Measurements from ENCODE around the gene PRKCA.
"Not testable (repeated sequence)": the region's sequence is repeated elsewhere in the genome, so short reads cannot be mapped to it uniquely, and the experiment has no call there.

PRKCA gene

DNA sequence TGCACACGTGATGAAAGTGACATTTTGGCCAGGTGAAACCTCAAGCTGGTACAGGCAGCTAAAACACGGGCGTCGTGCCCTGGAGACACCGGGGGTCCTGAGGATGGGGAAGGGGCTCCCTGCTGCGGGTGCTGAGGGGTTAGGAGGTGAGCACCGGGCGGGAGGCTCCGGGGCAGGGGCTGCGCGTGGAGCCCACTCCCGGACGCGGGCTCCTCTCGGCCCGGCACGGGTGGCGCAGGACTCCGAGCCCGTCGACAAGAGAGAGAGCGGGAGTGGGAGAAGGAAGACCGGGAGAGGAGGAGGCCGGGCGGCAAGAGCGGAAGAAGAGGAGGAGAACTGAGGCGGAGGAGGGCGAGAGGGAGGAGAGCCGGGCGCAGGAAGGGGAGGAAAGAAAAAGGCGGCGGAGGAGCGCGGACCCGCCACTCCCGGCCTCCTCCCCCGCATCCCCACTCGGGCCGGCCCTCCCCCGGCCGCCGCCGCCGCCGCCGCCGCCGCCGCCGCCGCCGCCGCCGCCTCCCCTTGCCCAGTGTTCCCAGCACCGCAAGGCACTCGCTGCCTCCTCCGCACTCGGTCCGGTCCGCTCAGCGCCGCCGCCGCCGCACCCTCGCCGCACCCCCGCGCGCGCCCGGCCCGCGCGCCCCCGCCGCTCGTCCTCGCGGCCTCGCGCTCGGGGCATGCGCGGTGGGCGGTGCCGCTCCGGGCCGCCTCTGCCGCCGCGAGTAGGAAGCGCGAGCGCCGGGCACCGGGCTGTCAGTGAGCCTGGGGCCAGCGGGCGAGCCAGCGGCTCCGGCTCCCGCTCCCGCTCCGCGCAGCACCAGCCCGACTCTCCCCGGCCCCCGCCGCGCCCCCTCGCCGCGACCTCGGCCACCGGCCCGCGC, at the start of gene PRKCA:
Gene PRKCA (plus strand): TSS at position 750 of the 878 bp plus-strand sequence.
- DNase-seq (ENCODE audit: low read depth): peak; percentile 66

DNA sequence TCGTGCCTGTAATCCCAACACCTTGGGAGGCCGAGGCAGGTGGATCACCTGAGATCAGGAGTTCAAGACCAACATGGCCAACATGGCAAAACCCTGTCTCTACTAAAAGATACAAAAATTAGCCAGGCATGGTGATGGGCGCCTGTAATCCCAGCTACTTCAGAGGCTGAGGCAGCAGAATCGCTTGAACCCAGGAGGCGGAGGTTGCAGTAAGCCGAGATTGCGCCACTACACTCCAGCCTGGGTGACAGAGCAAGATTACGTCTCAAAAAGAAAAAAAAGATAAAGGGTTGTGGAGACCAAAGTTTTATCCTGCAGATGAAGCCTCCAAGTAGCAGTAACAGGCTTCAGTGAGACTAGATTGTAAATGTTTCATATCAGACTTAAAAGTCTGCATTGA, 49.0 kb upstream of the PRKCA start:
- not testable (repeated sequence) for DNase-seq (ENCODE audit: low read depth)

DNA sequence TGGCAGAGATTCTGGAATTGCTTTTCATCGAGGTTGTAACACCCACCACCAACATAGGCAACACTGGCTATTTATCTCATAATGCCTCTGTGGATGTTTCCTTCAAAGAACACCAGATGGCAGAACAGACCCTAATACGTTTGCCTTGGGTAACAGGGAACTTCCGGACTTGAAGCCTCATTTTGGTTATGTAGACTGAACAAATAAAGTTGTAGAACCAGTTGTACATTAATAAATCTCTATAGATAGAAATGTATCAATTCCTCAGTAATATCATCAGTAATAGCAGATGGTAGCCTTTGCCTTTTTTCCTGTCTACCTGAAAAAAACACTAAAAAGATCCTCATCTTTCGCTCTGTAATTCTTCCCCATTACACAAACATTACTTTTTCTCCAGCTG, 47.3 kb upstream of the PRKCA start:
- no peak for DNase-seq (ENCODE audit: low read depth)

DNA sequence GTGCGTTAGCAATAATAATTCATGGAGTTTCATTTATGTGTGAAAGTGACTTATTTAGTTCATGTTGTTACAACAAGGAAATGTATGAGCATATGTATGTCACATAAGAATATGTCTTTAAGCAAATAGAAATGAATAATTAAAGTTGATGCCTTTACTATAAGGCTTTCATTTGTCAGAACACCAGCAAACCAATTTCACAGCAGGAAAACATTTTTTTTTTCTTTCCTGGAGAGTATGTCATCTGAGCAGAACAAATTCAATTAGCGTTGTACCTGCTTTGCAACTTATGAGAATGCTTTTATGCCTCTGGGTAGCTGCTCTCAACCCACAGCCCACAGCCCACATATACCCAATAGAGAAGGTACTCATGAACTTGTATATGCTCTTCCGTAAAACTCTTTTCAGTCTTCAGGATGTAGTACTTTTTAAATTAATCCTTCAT, 46.9 kb upstream of the PRKCA start:
- DNase-seq (ENCODE audit: low read depth): no peak

DNA sequence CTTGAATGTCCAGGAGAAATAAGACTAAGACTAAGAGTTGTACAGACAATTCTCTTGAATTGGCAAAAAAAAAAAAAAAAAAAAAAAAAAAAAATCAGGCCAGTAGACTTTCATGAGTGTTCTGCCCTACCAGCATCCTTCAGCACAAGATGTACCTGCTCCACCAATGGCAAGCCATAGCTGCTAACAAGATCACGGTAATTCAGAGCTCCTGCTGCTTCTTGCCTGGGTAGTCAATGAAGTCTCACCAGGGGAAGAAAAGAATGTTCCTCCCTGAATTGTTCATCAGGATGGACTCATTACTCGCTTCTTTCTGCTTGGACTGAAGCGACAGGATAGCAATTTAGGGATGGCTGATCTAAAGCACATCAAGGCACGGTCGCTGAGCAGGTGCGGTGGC, 42.1 kb upstream of the PRKCA start:
- no peak for DNase-seq (ENCODE audit: low read depth)

DNA sequence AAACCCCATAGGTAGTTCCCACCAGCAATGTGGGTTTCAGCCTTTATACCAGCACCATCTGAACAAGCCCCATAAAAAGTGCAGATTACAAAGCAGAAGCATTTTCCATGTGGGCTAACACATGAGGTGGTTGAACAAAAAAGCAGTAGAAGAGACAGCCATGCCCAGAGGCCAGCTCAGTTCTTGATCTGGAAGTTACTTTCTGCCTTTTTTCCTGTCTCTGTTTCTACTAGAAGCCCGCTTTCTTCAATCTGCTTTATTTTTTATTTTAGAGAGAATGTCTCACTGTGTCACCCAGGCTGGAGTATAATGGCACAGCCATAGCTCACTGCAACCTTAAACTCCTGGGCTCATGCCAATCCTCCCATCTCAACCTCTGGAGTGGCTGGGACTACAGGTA, 41.7 kb upstream of the PRKCA start:
- no peak for DNase-seq (ENCODE audit: low read depth)

DNA sequence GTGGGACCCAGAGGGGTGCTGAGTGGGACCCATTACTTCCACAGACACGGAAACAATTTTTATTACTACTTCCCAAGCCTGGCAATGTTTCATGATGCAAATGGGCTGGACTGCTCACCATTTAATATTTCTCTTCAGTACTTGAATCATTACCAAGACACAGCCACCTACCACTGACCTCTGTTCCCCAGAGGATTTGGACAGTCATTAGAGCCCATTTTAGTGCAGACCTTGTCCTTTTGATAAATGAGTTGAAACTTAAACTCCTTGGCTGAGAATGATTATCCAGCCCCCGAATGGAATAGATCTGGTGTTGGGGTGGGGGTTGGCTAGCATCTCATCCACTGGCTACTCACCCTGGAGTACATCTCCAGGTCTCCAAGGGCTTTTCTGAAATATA, 39.6 kb upstream of the PRKCA start:
- DNase-seq (ENCODE audit: low read depth): no peak

DNA sequence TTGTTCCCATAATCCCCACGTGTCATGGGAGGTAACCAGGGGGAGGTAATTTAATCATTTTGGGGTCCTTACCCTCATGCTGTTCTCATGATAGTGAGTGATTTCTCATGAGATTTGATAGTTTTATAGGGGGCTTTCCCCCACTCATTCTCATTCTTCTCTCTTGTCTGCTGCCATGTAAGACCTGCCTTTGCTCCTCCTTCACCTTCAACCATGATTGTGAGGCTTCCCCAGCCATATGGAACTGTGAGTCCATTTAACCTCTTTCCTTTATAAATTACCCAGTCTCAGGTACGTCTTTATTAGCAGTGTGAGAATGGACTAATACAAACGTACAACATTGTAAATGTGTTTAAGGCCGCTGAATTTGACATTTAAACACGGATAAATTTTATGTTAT, 37.7 kb upstream of the PRKCA start:
- no peak for DNase-seq (ENCODE audit: low read depth)

DNA sequence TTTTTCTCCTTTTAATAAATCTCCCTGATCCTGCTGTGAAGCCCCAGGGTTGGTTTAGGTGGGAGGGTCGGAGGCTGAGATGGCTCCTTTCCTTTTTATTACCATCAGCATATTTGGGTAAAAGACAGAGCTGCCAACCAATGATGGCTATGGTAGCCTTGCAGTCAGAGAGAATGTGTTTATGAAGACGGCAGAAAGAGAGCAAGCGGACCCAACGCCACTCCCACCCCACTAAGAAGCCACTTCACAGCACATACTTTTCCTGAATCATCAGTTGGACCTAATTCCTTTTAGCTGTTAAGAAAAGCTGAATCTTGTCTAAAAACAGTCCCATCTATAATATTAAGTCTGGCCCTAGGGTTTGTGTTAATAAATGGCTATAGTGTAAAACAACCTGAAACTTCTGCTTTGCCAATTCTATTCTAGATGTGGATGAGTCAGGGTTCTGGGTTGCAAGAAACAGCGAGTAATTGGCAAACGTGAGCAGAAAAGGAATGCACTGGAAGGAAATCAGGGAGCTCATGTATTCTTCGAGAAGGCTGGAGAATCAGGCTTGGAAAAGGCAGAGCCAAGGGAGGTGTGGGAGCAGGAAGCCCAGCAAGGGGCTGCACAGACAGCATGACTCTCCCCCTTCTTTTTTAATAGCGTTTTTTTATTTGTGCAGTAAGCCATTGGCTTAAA, 34.0 kb upstream of the PRKCA start:
- no peak for DNase-seq (ENCODE audit: low read depth)

DNA sequence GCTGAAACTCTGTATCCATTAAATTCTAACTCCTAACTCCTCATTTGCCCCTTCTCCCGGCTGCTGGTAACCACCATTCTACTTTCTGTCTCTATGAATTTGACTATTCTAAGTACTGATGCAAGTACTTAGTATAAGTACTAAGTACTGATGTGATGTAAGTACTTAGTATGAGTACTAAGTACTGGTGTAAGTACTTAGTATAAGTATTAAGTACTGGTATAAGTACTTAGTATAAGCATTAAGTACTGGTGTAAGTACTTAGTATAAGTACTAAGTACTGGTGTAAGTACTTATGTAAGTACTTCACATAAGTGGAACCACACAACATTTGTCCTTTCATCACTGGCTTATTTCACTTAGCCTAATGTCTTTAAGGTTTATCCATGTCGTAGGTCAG, 32.3 kb upstream of the PRKCA start:
- DNase-seq (ENCODE audit: low read depth): no peak

DNA sequence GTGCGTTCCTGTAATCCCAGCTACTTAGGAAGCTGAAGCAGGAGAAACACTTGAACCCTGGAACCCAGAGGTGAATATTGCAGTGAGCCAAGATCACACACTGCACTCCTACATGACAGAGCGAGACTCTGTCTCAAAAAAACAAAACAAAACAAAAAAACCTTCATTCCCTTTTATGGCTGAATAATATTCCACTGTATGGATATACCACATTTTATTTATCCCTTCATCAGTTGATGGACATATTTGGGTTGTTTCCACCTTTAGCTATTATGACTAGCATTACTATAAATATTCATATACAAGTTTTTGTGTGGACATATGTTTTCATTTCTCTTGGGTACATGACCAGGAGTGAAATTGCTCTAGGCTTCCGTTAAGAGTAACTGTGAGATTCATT, 30.9 kb upstream of the PRKCA start:
- no peak for DNase-seq (ENCODE audit: low read depth)

DNA sequence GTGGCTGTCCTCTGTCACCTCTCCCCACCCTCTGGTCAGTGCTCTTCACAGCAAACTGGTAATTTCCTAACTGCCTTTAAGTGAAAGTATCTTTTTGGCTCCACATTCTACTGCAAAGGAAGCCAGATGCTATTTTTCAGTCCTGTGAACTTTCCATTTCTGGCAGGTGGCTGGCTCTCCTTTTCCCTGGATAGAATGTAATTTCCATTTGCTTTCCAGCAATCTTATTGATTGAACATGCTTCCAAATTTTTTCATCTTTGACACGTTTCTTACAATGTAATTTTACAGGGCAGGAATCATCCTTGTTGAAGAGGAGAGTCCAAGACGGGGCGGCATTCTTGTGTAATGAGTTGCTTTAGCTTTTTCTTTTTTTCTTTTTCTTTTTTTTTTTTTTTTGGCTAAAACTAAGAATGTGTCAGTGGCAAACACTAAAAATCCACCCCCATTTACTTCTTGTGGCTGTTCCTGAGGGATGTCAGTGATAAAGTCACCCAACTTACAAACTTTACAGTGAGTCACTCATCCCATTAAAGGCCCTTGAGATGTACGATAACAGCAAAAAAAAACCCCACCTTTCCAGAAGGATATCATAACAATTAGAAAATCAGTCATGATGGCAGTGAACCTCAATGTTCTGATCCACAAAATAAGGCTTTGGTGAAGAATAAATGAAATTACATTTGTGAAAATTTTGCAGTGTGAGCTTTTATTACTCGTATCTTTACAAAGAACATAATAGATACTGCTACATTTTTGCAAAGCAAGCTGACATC, 29.4 kb upstream of the PRKCA start:
- DNase-seq (ENCODE audit: low read depth): no peak

DNA sequence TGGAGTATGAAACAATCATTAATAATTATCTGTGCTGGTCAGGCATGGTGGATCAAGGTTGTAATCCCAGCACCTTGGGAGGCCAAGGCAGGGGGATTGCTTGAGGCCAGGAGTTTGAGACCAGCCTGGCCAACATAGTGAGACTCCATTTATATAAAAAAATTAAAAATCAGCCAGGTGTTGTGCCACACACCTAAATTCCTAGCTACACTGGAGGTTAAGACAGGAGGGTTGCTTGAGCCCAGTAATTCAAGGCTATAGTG, 28.9 kb upstream of the PRKCA start:
- no peak for DNase-seq (ENCODE audit: low read depth)

DNA sequence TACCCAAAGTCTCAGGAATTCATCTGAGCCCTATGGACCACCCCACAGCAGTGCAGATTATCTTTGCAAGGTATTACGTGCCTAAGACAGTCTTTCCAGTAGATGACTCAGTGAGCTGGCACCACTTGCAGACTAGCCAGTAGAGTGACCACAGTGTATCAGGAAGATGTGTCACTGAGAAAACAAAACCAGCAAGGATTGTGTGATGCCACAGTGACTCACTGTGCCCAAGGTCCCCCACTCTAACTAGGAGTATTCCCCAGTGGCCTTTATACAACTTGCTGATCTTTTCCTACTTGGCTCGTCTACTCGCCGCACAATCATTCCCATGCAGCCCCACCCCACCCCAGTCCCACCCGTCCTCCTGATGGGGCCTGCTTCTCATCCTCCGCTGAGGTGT, 26.8 kb upstream of the PRKCA start:
- no peak for DNase-seq (ENCODE audit: low read depth)

DNA sequence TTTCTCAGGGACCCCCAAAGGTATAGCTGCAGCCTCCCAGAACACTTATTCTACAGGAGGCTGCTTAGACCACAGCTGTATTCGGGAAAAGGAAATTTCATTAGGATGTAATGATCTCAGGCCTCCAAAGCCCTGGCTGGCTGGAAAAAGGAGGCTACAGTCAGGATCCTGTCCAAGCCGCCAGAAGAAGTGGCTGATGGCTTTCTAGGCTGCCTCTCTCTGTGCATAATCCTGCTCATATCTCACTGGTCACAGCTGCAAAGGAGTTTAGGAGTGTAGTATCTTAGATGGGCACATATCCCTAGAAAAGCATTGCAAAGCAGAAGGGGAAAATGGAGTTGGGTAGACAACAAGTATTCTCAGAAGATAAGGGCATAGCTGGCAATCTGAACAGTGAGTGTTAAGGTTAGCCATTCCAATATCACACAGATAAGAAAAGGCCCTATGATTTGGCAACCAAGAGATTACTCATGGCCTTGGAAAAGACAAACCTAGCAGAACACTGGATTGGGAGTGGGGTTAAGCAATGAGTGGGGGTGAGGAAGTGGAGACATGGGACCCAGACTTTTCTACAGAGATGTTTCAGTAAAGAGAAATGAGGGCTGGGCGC, 26.0 kb upstream of the PRKCA start:
- no peak for DNase-seq (ENCODE audit: low read depth)

DNA sequence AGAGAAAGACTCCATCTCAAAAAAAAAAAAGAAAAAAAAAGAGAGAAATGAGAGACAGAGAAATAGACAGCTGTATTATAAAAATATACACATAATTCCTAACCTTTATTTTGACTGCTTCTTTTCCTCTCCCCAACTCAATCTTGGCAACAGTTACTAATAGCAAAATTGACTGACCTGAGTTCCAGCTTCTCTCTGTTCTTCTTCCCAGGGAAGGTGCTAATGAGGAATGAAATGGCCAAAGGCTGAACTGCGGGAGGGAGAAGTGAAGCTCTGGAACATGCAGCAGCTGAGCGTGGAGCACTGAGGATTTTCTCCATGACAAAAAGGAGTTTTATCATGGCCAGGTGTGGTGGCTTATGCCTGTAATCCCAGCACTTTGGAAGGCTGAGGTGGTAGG, 25.2 kb upstream of the PRKCA start:
- DNase-seq (ENCODE audit: low read depth): no peak

DNA sequence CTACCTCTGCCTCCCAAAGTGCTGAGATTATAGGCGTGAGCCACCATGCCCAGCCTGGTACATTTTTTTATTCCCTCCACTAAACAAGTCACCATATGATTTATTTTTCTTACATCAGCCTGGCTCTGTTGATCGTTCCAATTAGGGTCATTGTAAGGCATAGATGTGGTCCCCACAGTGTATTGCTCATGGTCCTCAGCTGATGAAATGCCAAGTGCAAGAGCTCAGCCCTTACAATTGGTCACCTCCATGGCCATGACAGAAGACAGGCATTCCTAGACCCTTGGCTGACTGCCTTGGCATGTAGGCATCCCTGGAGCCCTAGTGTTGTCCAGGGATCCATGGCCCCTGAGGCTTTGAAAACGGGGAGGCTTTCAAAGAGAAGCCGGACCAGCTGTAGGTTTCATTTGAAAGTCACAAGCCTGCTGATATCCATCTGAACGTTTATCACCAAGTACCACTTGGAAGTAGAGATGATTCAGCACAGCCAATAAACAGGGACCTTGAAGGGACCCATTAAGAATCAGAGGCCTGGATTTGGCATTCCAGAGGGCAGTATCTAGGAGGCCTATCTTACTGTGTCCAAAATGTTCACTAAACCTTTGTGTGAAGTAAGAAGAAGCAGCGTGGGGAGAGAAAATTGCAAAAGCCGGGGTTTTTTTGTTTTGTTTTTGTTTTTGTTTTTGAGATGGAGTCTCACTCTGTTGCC, 20.6 kb upstream of the PRKCA start:
- no peak for DNase-seq (ENCODE audit: low read depth)

DNA sequence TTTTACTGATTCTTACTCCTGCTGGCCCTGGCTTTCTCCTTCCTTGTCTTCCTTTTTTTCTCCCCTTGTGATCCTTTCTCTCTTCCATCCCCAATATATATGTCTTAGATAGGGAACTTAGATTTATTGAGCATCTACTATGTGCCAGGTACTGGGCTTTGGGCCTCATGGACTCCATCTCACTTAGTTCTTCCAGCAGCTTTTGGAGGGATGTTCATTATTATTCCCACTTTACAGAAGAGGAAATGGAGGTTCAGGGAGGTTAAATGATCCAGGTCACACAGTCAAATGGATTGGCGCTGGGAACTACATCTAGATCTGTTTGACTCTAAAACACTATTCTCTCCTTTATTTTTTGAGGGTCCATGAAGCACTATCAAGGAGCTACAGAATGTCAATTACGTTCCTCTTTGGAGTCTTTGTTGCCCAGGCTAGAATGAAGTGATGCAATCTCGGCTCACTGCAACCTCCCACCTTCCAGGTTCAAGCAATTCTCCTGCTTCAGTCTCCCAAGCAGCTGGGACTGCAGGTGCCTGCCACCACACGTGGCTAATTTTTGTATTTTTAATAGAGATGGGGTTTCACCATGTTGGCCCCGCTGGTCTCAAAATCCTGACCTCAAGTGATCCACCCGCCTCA, 19.0 kb upstream of the PRKCA start:
- DNase-seq (ENCODE audit: low read depth): no peak

DNA sequence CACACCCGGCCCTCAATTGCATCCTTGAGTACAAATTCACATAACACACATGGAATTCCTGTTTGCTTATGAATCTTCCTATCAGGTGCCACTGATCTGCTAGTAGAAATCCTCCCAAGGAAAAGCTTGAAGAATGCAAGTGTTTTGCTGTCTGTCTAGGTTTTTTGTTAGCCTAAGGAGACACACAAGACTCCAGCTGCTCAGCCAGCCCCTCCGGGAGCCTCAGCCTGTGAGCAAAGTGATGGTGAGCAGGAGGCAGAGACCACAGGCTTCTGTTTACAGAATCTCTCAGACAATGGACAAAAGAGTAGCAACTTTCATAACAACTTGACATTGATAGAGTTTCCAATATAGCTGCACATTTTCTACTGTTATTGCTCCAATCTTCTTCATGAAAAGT, 18.4 kb upstream of the PRKCA start:
- no peak for DNase-seq (ENCODE audit: low read depth)

DNA sequence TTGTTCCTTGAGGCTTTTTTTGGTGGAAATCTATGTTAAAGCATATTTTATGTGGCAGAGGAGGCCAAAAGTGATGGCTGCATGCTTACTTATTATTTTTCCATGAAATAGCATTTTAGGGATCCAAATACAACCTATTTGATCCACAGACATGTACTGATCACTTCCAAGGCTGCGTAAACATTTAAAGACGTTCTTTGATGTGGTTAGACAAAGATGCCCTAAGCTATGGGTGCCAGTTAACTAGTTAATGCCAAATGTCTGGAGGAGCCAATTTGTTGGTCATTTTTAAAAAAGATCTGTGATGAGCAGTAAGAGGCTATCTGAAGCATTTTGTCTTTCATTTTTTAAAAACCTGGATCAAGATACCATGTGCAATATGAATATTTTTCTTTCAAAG, 17.3 kb upstream of the PRKCA start:
- DNase-seq (ENCODE audit: low read depth): no peak

DNA sequence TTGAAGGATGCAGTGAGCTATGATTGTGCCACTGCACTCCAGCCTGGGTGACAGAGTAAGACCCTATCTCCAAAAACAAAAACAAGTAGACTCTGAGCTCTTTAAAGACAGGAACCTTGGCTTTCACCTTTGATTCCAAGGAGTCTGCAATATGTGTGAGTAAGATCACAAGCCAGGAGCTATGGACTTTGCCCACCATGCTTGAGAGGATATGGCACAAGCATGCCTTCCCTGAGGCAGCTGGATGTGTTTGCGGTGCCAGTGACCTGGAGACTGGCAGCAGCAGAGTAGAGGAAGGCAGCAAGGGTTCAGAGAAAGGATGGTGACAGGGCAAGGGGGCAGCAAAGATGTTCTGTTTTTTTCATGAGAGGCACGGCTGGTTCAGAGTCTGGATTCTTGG, 14.5 kb upstream of the PRKCA start:
- DNase-seq (ENCODE audit: low read depth): no peak

Data from stimulated activated CD8-positive, alpha-beta memory T cell treated with anti-CD3 and anti-CD28 coated beads, Interleukin-4, amount 100 ng/mL, for 24 hours (primary cell).